Testis (tissue), 2 donors: ENCODE results near the gene CAD.
"Not testable (repeated sequence)": the region's sequence is repeated elsewhere in the genome, so short reads cannot be mapped to it uniquely, and the experiment has no call there.

Experiments
- CTCF ChIP-seq, 3 experiments: fragments of 450-650 bp in 2 of 3; fragments of 200-600 bp in 1 of 3; sonication (generic) in 1 of 3; IDR thresholded peaks; one replicate each; pipeline ENCODE4 v1.5.1; 2016 to 2019; ENCODE audit warnings: antibody characterized with exemption in 3 of 3, mild to moderate bottlenecking in 2 of 3, moderate library complexity in 1 of 3
- POLR2A ChIP-seq: fragments of 450-650 bp; IDR thresholded peaks from one replicate; pipeline ENCODE4 v1.6.1; 2017; ENCODE audit warnings: antibody characterized with exemption, mild to moderate bottlenecking, moderate library complexity

GRCh38 chr2:27272537-27273522 lies 55.7 kb downstream of the CAD start:
- not testable (repeated sequence) for TF ChIP-seq CTCF (IDR thresholded peaks at IDR 0.05); POLR2A
